ENCODE results near the gene ANAPC4.

DNA sequence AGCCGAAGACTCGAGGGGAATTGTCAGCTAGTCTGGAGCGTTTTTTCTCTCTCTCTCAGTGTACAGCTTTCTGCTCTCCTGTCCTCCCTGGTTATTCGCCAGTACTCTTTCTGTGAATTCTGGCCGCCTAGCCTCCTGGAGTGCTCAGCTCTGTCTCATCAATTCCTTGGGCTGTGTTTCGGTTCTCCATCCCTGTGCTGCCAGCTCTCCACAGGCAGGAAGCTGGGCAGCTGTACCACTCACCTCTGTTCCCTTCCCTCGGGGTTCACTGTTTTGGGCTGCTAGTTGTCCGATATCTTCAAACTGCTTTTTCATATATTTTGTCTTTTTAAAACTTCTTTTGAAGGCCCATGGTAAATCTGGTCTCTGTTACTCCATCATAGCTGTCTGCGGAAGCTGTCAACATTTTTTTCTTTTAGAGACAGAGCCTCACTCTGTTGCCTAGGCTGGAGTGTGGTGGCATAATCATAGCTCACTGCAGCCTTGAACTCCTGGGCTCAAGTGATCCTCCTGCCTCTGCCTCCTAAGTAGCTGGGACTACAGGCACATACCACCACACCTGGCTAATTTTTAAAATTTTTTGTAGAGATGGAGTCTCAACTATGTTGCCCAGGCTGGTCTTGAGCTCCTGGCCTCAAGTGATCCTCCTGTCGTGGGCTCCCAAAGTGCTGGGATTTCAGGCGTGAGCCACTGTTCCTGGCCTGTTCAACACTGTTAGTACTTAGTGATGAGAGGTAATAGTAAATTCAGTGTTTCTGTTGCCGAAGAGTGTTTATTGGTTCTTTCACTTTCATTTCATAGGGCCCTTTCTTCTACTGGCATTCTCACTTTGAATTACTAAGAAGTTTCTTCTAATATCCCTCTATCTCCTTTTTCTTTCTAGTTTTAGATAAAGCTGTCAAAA is 45.9 kb upstream of the ANAPC4 start:
- no peak for TF ChIP-seq CREB1 (IDR thresholded peaks at IDR 0.05)
- TF ChIP-seq, protein P1, sequence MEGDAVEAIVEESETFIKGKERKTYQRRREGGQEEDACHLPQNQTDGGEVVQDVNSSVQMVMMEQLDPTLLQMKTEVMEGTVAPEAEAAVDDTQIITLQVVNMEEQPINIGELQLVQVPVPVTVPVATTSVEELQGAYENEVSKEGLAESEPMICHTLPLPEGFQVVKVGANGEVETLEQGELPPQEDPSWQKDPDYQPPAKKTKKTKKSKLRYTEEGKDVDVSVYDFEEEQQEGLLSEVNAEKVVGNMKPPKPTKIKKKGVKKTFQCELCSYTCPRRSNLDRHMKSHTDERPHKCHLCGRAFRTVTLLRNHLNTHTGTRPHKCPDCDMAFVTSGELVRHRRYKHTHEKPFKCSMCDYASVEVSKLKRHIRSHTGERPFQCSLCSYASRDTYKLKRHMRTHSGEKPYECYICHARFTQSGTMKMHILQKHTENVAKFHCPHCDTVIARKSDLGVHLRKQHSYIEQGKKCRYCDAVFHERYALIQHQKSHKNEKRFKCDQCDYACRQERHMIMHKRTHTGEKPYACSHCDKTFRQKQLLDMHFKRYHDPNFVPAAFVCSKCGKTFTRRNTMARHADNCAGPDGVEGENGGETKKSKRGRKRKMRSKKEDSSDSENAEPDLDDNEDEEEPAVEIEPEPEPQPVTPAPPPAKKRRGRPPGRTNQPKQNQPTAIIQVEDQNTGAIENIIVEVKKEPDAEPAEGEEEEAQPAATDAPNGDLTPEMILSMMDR (IDR thresholded peaks at IDR 0.05; ENCODE audit: control extremely low read depth in 1 of 3, insufficient read depth in 1 of 3, low read depth in 1 of 3, low read length in 3 of 3) = no peak
- TF ChIP-seq, protein P2, sequence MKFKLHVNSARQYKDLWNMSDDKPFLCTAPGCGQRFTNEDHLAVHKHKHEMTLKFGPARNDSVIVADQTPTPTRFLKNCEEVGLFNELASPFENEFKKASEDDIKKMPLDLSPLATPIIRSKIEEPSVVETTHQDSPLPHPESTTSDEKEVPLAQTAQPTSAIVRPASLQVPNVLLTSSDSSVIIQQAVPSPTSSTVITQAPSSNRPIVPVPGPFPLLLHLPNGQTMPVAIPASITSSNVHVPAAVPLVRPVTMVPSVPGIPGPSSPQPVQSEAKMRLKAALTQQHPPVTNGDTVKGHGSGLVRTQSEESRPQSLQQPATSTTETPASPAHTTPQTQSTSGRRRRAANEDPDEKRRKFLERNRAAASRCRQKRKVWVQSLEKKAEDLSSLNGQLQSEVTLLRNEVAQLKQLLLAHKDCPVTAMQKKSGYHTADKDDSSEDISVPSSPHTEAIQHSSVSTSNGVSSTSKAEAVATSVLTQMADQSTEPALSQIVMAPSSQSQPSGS (IDR thresholded peaks at IDR 0.05; ENCODE audit: low read length) = no peak
- no peak for TF ChIP-seq CBX5 (IDR thresholded peaks at IDR 0.05; ENCODE audit: low read depth, low read length)
- TF ChIP-seq EZH2 (IDR thresholded peaks at IDR 0.05; ENCODE audit: low read depth, low read length, severe bottlenecking) = no peak
- no peak for TF ChIP-seq NANOG (IDR thresholded peaks at IDR 0.05; ENCODE audit: insufficient read depth, low read depth, low read length, poor library complexity, severe bottlenecking)
- no peak for TF ChIP-seq JUN (IDR thresholded peaks at IDR 0.05; ENCODE audit: low read depth, low read length)
- no peak for TF ChIP-seq BCL11A (IDR thresholded peaks at IDR 0.05; ENCODE audit: low read depth in 2 of 2, low read length in 2 of 2)
- TF ChIP-seq KDM5A (IDR thresholded peaks at IDR 0.05; ENCODE audit: low read length) = no peak
- no peak for TF ChIP-seq KDM1A (IDR thresholded peaks at IDR 0.05; ENCODE audit: borderline replicate concordance, low read length)

Measured in H1 (cell line).